CD14-positive monocyte (primary cell): ENCODE data around the gene RAD51D. TPM values are rescaled to one million over a fixed set of nuclear protein-coding genes. Genes with fewer than 3 reads are reported as not detected.

Experiments used
- DNase-seq, 3 donors: peaks; one replicate each; pipeline ENCODE4 v3.0.0-alpha.2; 2011 to 2022
- H2AFZ ChIP-seq: 2 replicates; pipeline ENCODE4 v1.6.0; 2012; ENCODE audit warnings: mild to moderate bottlenecking, low read depth, low read length, inconsistent platforms; ENCODE audit not compliant: insufficient read depth, poor library complexity, severe bottlenecking
- H3K27ac ChIP-seq, 2 donors: 1 replicate in 1 of 2; 2 replicates in 1 of 2; pipeline ENCODE4 v1.5.1; 2012 to 2013; ENCODE audit warnings: low read length in 2 of 2, control low read depth in 1 of 2, inconsistent platforms in 1 of 2, low read depth in 1 of 2, mild to moderate bottlenecking in 1 of 2
- H3K27me3 ChIP-seq, 2 donors: one replicate each; pipeline versions ENCODE4 v1.6.0 to v1.6.1; 2011 to 2013; ENCODE audit warnings: low read length in 2 of 2; ENCODE audit not compliant: control insufficient read depth in 2 of 2, insufficient read depth in 2 of 2
- H3K36me3 ChIP-seq, 2 donors: replicated peaks in 1 of 2; 1 replicate in 1 of 2; 2 replicates in 1 of 2; pipeline versions ENCODE4 v1.5.1 to v1.6.1; 2012 to 2013; ENCODE audit warnings: low read length in 2 of 2, control low read depth in 1 of 2, inconsistent platforms in 1 of 2, mild to moderate bottlenecking in 1 of 2; ENCODE audit not compliant: insufficient read depth in 2 of 2, control insufficient read depth in 1 of 2
- H3K4me1 ChIP-seq, 2 donors: 1 replicate in 1 of 2; 2 replicates in 1 of 2; pipeline versions ENCODE4 v1.5.1 to v1.6.1; 2012 to 2013; ENCODE audit warnings: low read length in 2 of 2, control low read depth in 1 of 2, inconsistent platforms in 1 of 2, mild to moderate bottlenecking in 1 of 2, moderate library complexity in 1 of 2; ENCODE audit not compliant: insufficient read depth in 2 of 2, control insufficient read depth in 1 of 2
- H3K4me2 ChIP-seq: replicated peaks from 2 replicates; pipeline ENCODE3; 2012; ENCODE audit warnings: low read length, moderate library complexity, mild to moderate bottlenecking; ENCODE audit not compliant: poor library complexity, severe bottlenecking; ENCODE audit errors: extremely low read depth
- H3K4me3 ChIP-seq, 3 experiments: fragments of 200-600 bp in 1 of 3; sonication (generic) in 1 of 3; replicated peaks in 1 of 3; 1 replicate in 2 of 3; 2 replicates in 1 of 3; pipeline ENCODE4 v1.5.1; 2011 to 2013; ENCODE audit warnings: low read length in 3 of 3, mild to moderate bottlenecking in 3 of 3, control low read depth in 2 of 3, low read depth in 2 of 3, inconsistent platforms in 1 of 3, moderate library complexity in 1 of 3
- H3K79me2 ChIP-seq: 2 replicates; pipeline ENCODE4 v1.6.0; 2012; ENCODE audit warnings: mild to moderate bottlenecking, control low read depth, inconsistent platforms, low read length, moderate library complexity; ENCODE audit not compliant: insufficient read depth
- H3K9ac ChIP-seq: 2 replicates; pipeline ENCODE4 v1.6.0; 2017; ENCODE audit warnings: low read length, mild to moderate bottlenecking; ENCODE audit not compliant: insufficient read depth, poor library complexity, severe bottlenecking
- H3K9me3 ChIP-seq, 2 donors: replicated peaks in 1 of 2; 1 replicate in 1 of 2; 2 replicates in 1 of 2; pipeline versions ENCODE4 v1.5.1 to v1.6.1; 2012 to 2013; ENCODE audit warnings: low read length in 2 of 2, control low read depth in 1 of 2; ENCODE audit not compliant: control insufficient read depth in 1 of 2, insufficient read depth in 1 of 2
- H4K20me1 ChIP-seq: 2 replicates; pipeline ENCODE4 v1.6.0; 2012; ENCODE audit warnings: mild to moderate bottlenecking, low read length, control low read depth, moderate library complexity; ENCODE audit not compliant: insufficient read depth
- H3K27ac Mint-ChIP-seq, 7 donors: one replicate each; pipeline ENCODE4 v1.8.0; 2020; ENCODE audit warnings: mild to moderate bottlenecking in 7 of 7, mixed read lengths in 7 of 7, moderate library complexity in 6 of 7, inconsistent platforms in 2 of 7
- H3K27me3 Mint-ChIP-seq, 3 donors: one replicate each; pipeline ENCODE4 v1.8.0; 2021 to 2022; ENCODE audit warnings: low read depth in 3 of 3, mild to moderate bottlenecking in 3 of 3, mixed read lengths in 3 of 3, moderate library complexity in 3 of 3, inconsistent platforms in 1 of 3
- H3K36me3 Mint-ChIP-seq, 2 donors: one replicate each; pipeline ENCODE4 v1.8.0; 2020; ENCODE audit warnings: mixed read lengths in 2 of 2, inconsistent platforms in 1 of 2, mild to moderate bottlenecking in 1 of 2
- H3K4me1 Mint-ChIP-seq: one replicate; pipeline ENCODE4 v1.8.0; 2020; ENCODE audit warnings: mild to moderate bottlenecking, mixed read lengths
- H3K4me3 Mint-ChIP-seq, 2 donors: one replicate each; pipeline ENCODE4 v1.8.0; 2020; ENCODE audit warnings: mild to moderate bottlenecking in 2 of 2, mixed read lengths in 2 of 2, moderate library complexity in 1 of 2
- H3K9me3 Mint-ChIP-seq, 7 donors: one replicate each; pipeline ENCODE4 v1.8.0; 2020 to 2022; ENCODE audit warnings: mixed read lengths in 7 of 7, mild to moderate bottlenecking in 6 of 7, moderate library complexity in 6 of 7, inconsistent platforms in 2 of 7
- CTCF ChIP-seq: fragments of 200-600 bp; IDR thresholded peaks from one replicate; pipeline ENCODE4 v1.8.0; 2022; ENCODE audit warnings: antibody characterized with exemption, mild to moderate bottlenecking
- WGBS: methylation state at CpG from one replicate; pipeline ENCODE4 v1.1.5; 2013; ENCODE audit warnings: missing lambda C conversion rate; ENCODE audit not compliant: insufficient coverage; 5-methylcytosine and 5-hydroxymethylcytosine counted together
- intact Hi-C, 2 donors: fragments of 100-400 bp; cut with micrococcal nuclease; formaldehyde crosslinking; loops; one replicate each; pipeline versions ENCODE4 v1.15.0 to v1.15.1; 2023
- polyA plus RNA-seq, 3 donors: library from polyadenylated mRNA; depleted of rRNA in 1 of 3; unstranded in 2 of 3; stranded (reverse) in 1 of 3; fragments of 300-500 nt in 2 of 3; fragments of >200 nt in 1 of 3; fragmentation: Illumina TruSeq in 2 of 3; gene quantifications; 1 replicate in 2 of 3; 2 replicates in 1 of 3; pipeline ENCODE4 v1.2.3, GENCODE V29; 2012 to 2021

Gene RAD51D
- polyA plus RNA-seq, 3 donors: 4.4 to 6.9 (median 5.8) TPM

- H3K4me1 Mint-ChIP-seq: peaks cover 27% of the 10 kb centered on the region
- no peaks in the 10 kb centered on the region for H3K36me3 ChIP-seq
- no peak overlapping the region for H3K4me3 Mint-ChIP-seq
- no peak overlapping the region for H3K9ac ChIP-seq
- no peak overlapping the region for H3K4me3 ChIP-seq
- no peaks in the 10 kb centered on the region for H3K27me3 Mint-ChIP-seq
- no peak overlapping the region for H3K4me2 ChIP-seq
- peaks cover 6 to 7% of the 10 kb centered on the region in 2 donors for H3K4me1 ChIP-seq
- no peak for DNase-seq
- no peaks in the 10 kb centered on the region for H3K9me3 ChIP-seq
- intact Hi-C loops: no loop called here
- peaks cover 95% of the 10 kb centered on the region for H3K79me2 ChIP-seq
- H3K27ac Mint-ChIP-seq: peak overlapping the region in 1 of 7 donors; percentile 6
- H3K27me3 ChIP-seq: no peaks in the 10 kb centered on the region
- peaks cover 36% of the 10 kb centered on the region for H4K20me1 ChIP-seq
- H2AFZ ChIP-seq: no peak overlapping the region
- H3K36me3 Mint-ChIP-seq: peaks cover 0 to 12% of the 10 kb centered on the region in 2 donors
- TF ChIP-seq CTCF: no peak
- H3K9me3 Mint-ChIP-seq: no peaks in the 10 kb centered on the region
- peak overlapping the region in 1 of 2 donors; percentile 16 for H3K27ac ChIP-seq
- WGBS: no CpG with 5 or more reads among the region's 1 CpG
Observed at GRCh38 chr17:35080536-35080935, 39.1 kb downstream of the RAD51D start.

GRCh38 chr17:35079547-35080423 is 39.9 kb downstream of the RAD51D start:
- Histone ChIP-seq H3K4me3 (no peak overlapping the region), H3K4me2 (no peak overlapping the region), H3K9me3 (no peaks in the 10 kb centered on the region), H3K27ac (peak overlapping the region in 1 of 2 donors; percentile 16), H3K9ac (no peak overlapping the region), H3K36me3 (no peaks in the 10 kb centered on the region), H4K20me1 (peaks cover 42% of the 10 kb centered on the region), H3K4me1 (peaks cover 10 to 14% of the 10 kb centered on the region in 2 donors), H3K79me2 (peaks cover 95% of the 10 kb centered on the region), H3K27me3 (no peaks in the 10 kb centered on the region), H2AFZ (no peak overlapping the region)
- Mint-ChIP-seq H3K36me3 (peaks cover 0 to 10% of the 10 kb centered on the region in 2 donors), H3K27me3 (no peaks in the 10 kb centered on the region), H3K4me3 (no peak overlapping the region), H3K27ac (peak overlapping the region in 1 of 7 donors; percentile 16), H3K9me3 (no peaks in the 10 kb centered on the region), H3K4me1 (peaks cover 35% of the 10 kb centered on the region)
- intact Hi-C loops: no loop called here
- peak in 1 of 3 donors; percentile 23 for DNase-seq
- no peak for TF ChIP-seq CTCF
- WGBS: no CpG with 5 or more reads among the region's 1 CpG
